NCI-H1436 (cell line): ENCODE results near the gene DALRD3.
A peak's percentile ranks its signal among the peaks of the same experiment; 100 is the strongest.
"Not testable (repeated sequence)": the region's sequence is repeated elsewhere in the genome, so short reads cannot be mapped to it uniquely, and the experiment has no call there.

Experiments
- DNase-seq: peaks from one replicate; lab custom pipeline; 2025; lab: John Stamatoyannopoulos, UW

DALRD3 gene

DNA sequence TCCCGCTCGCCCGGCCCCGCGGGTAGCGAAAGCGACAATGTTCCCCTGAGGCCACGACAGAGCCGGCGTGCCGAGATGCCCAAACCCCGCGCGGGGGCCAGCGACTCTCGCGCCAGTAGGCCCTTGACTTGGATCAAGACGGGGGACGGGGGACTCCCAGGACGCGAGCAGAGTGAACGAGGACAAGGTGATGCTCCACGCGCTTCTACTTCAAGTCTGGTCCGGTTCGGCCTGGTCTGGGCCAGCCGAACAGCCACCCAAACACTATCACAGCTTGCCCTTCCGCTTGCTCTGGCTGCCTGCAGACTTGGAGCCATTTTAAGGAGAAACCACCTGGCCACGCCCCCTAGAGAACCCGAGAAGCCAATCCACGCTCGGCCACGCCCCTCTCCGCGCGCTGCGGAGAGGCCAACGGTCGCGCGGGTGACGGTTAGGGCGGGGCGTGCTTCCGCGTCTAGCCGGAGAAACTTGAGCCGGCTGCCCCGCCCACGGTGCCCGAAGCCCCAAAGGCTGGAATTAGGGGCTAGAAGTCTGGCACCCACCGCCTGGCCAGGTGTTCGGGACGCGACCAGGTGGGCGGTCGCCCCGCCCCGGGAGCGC lies 2.9 kb upstream of the DALRD3 start:
- peak; percentile 94 for DNase-seq

DNA sequence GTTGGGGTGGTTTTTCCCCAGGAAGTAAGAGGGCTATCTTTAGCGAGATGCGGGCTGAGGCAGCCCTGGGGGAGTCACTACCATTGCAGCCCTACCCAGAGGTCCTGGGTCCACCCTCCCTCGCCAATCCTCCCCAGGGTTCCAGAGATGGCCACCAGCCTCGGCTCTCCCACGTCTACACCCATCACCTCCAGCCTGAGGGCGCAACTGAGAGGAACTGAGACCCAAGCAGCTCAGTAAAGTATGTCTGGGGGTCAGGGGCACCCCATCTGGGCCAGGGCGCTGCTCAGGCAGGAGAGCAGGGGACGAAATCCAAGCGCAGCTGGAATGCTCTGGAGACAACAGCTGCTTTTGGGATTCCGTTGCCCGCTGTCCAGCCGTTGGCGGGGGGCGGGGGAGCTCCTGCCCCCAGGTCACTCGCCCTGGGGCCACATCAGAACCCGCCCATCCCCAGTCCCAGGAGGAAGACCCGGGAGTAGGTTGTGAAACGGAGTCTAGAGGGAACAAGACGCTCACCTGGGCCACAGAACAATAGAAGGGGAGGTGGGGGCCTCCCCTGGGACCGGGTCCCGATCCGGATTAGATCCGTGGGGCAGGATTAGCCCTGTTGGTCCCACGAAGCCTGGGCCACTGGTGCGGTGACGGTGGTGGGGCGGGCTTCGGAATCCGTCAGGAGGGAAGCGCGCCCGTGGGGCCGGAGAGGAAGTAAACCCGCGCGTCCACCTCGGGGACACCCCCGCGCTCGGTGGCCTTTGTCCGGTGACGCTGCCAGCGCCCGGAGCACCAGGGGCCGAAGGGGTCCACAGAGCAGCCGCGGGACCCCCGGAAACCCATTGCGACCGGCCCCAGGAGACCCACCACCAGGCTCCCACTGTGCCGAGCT lies 2.2 kb upstream of the DALRD3 start:
- no peak for DNase-seq

DNA sequence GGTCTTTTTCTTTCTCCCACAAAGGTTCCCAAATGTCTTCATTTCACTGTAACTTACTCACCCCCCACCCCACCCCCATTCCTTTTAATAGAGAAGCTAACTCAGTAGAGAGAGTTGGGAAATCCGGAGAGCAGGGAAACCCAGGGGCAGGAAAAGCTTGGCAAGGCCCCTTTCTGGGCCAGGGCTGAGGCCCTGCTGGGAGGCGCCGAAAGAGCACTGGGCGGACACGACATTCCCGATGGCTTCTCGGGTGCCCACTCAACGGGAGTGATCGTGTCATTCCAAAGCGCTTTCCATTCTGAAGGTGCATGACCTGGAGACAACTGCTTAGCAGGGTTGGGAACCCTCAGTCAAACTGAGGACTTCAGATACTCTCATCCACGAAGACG lies 1.6 kb upstream of the DALRD3 start:
- no peak for DNase-seq

DNA sequence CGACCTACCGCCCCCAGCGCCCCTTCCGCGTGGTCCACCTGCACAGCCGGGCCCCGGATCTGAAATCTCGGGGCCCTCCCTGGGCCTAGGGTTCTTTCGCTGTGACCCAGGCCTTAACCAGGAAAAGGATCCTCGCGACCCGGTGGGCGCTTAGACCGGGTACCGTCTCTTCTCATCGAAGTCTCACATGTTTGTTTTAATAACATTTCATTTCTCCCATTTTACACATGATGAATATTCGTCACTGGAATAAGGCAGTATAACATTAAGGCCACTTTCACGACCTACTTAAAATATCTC lies 277 bp upstream of the DALRD3 start:
- DNase-seq, result no peak

DNA sequence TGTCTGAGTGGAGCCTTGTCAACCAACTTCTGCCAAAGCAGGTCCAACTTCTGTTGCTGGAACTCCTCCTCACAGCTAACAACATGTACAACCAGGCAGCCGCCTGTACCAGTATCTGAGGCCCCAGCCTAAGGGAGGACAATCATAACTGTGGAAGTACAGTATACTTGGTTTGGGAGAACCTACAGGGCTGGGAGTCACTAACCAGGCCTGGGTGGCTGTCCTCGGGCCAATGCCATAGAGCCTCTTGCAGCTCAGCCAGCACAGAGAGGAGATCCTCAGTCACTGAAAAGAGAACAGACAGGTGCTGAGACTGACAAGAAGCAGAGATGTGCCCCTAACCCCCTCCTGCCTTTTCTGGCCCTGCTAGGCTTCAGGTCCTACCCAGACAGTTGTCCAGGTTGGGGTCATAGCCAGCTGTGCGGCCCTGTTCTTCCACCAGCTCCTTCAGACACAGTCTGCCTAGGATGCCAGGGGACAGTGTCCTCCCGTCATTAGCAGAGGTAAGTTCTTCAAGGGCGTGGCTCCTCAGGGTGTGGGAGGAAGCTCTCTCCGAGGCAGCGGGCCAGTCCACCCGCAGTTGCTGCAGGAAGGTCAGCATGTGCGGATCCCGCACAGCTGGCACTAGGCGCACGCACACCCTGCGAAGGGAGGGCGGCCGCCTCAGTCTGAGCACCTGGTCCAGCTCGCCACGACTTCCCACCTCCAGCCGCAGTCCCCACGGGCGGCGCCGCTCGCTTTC lies 980 bp downstream of the DALRD3 start:
- DNase-seq, result no peak

DNA sequence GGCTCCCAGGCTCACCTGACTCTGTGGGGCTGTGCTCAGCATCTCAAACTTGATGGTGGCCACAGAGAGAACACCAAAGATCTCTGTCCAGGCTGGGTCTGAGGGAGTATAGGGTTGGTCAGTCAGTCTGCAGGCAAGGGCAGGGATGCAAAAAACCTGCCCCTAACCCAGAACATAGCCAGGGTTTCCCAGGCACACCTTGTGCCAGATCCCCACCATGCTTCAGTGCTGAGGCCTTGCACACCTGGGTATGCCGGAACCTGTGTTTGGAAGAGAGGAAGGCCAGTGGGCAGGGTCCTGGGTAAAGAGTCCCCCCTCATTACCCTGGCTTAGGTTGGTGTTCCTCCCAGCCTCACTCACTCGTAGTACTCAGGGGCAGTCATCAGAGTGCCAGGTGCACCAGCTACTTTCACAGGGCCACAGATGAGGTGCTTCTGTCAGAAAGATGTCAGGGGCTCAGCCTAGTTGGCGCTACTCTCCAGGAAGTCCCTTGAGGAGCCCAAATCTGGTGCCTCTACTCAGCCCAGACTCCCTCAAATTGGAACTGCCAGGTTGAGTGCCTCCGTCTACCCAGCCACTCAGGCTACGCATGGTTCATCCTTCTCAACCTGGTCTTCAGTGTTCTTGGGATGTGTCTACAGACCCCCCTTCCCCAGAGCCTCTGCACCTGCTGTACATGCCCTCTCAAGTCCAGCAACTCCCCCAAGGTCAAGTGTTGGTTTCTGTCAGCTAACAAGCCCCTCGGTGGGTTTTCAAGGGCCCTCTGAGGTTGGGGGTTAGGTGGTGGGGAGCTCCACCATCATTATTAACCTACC lies 1.8 kb downstream of the DALRD3 start:
- no peak for DNase-seq

DNA sequence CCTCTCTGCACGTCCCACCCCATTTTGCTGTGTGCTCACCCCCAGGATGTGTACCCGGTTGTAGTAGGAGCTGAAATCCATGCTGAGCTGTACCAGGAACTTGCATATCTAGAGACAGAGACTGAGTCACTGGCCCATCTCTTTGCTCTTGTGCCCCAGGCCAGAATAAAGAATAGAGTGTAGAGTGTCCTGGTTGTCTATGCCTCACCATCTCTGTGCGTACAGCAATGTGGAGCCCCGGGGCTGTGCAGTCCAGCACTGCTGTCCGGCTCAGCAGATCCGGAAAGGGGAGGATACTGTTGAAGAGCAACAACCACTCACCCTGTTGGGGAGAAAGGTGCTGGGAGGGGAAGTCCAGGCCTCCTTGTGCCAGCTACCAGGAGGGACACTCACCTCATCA lies 2.6 kb downstream of the DALRD3 start:
- DNase-seq, result no peak

DNA sequence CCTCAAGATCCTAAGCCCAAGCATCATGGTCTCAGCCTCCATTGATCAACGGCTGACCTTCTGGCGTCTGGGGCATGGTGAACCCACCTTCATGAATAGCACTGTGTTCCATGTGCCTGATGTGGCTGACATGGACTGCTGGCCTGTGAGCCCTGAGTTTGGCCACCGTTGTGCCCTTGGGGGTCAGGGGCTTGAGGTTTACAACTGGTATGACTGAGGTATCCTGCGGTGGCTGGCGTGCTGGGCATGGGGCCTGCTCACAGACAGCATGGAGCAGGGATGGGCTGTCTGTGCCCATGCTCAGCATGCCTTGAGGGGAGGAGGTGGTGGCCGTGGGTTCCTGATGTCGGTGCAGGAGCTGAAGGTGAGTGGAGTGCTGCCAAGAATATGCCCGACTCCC lies 3.3 kb downstream of the DALRD3 start:
- DNase-seq, result no peak

DNA sequence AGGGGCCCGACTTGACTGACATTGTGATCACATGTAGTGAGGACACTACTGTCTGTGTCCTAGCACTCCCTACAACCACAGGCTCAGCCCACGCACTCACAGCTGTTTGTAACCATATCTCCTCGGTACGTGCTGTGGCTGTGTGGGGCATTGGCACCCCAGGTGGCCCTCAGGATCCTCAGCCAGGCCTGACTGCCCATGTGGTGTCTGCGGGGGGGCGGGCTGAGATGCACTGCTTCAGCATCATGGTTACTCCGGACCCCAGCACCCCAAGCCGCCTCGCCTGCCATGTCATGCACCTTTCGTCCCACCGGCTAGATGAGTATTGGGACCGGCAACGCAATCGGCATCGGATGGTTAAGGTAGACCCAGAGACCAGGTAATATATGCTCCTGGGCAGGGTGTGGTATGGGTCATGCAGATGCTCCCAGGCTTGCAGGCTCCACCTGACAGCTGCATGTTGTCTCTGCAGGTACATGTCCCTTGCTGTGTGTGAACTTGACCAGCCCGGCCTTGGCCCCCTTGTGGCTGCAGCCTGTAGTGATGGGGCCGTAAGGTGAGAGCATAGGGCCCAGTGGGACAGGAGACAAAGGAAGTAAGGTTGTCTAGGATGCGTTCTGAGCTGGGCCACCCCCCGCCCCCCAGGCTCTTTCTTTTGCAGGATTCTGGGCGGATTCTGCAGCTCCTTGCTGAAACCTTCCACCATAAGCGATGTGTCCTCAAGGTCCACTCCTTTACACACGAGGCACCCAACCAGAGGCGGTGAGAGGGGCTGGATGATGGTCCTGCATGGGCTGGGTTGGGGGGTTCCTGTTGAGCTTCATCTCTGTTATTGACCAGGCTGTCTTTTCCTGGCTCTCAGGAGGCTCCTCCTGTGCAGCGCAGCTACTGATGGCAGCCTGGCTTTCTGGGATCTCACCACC lies 4.4 kb downstream of the DALRD3 start:
- DNase-seq, result no peak

DNA sequence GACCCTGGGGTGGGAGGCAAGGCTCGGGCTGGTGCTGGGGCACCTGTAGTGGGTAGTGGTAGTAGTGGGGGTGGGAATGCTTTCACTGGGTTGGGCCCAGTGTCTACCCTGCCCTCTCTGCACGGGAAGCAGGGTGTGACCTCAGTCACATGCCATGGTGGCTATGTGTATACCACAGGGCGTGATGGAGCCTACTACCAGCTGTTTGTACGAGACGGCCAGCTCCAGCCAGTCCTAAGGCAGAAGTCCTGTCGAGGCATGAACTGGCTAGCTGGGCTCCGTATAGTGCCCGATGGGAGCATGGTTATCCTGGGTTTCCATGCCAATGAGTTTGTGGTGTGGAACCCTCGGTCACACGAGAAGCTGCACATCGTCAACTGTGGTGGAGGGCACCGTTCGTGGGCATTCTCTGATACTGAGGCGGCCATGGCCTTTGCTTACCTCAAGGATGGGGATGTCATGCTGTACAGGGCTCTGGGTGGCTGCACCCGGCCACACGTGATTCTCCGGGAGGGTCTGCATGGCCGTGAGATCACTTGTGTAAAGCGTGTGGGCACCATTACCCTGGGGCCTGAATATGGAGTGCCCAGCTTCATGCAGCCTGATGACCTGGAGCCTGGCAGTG lies 5.2 kb downstream of the DALRD3 start:
- DNase-seq, result no peak

DNA sequence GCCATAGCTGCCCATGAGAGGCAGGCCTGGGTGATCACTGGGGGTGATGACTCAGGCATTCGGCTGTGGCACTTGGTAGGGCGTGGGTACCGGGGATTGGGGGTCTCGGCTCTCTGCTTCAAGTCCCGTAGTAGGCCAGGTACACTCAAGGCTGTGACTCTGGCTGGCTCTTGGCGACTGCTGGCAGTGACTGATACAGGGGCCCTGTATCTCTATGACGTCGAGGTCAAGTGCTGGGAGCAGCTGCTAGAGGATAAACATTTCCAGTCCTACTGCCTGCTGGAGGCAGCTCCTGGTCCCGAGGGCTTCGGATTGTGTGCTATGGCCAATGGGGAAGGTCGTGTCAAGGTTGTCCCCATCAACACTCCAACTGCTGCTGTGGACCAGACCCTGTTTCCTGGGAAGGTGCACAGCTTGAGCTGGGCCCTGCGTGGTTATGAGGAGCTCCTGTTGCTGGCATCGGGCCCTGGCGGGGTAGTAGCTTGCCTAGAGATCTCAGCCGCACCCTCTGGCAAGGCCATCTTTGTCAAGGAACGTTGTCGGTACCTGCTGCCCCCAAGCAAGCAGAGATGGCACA lies 5.9 kb downstream of the DALRD3 start:
- DNase-seq, result no peak

DNA sequence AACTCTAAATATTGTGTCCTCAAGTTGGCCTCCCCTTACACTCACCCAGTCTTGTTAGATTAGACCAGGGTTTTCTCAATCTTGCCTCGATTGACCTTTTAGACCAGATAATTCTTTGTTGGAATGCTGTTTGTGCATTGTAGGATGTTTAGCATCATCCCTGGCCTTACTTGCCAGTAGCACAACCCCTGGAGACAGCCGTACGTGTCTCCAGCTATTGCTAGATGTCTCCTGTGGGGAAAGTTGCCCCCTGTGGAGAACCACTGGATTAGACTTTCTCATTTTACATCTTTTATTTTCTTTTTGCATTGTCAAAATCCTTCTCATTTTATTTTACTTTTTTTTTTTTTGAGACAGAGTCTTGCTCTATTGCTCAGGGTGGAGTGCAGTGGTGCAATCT lies 9.0 kb downstream of the DALRD3 start:
- no peak for DNase-seq

DNA sequence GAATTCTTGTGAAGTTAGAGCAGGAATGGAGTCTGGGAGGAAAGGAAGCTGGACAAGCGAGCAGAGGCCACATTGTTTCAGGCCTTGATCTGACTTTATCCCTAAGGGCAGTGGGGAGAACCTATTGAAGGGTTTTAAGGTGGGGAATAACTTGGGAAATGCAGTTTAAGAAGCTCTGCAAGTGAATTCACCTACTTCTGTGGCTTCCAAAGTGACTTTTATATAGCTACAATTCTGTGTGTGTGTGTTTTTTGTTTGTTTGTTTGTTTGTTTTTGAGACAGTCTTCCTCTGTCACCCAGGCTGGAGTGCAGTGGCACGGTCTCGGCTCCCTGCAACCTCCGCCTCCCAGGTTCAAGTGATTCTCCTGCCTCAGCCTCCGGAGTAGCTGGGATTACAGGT lies 9.8 kb downstream of the DALRD3 start:
- not testable (repeated sequence) for DNase-seq

DNA sequence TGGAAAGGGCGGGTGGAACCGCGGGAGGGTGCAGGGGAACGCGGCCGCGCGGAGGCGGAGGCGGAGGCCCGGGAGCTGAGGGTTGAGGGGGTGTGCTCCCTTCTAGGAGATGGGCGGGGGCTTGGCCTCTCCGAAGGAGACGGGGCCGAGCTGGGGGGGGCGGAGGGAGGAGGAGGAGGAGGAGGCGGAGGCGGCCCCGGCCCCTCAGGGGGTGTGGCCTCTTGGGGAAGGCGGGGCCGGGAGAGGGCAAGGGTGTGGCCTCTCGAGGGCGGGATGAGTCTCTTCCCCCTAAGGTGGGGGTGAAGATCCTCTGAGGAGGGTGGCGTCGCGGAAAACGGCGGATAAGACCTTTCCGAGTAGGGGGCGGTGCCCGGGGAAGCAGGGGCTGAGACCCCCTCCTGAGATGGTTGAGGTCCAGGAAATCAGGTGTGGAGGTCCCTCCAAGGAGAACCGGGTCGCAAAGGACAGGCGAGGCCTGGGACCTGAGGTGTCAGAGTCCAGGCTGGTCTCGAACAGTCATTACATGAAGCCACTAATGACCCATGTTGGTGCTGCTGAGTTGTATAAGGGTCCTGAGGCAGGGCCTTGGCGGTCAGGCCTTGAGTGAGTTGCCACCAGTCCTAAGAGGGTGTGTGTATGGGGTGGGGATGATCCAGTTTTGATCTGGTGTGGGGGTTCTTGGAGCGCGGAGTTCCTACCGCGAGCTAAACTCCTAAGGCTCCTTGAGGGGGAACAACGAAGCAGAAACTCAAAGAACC lies 10.4 kb downstream of the DALRD3 start:
- DNase-seq, result peak; percentile 78

DNA sequence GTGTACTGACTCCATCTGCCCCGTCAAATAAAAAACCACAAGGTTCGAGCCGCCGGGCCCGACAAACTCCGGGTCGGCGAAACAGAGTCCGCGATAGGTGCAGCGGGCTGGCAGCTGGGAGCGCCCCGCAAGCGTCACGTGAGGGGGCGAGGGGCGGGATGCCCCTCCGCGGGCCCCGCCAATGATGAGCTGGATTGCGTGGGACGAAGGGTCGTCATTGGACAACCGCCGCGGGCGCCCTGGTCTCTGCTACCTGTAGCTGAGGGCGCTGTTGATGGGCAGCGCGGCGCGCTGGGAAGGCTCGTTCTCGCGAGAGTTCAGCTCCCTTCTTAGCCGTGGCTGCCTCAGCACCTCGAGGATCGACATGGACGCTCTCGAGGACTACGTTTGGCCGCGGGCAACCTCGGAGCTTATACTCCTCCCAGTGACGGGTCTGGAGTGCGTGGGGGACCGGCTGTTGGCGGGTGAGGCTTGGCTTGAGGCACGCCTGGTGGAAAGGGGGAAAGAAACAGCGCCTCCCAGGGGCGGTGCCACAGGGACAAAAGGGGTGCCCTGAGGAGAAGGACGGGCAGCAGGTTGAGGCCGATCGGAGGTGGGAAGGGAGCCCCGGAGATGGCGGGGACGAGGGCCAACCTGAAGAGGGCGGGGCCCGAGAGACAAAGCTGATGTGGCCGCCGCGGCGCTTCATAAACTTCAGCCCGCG lies 11.2 kb downstream of the DALRD3 start, which contains the start of gene WDR6:
Gene WDR6 (plus strand): TSS at position 324 of the 703 bp plus-strand sequence. CDS start 41 bp downstream, at position 365.
- DNase-seq, result peak; percentile 87

DNA sequence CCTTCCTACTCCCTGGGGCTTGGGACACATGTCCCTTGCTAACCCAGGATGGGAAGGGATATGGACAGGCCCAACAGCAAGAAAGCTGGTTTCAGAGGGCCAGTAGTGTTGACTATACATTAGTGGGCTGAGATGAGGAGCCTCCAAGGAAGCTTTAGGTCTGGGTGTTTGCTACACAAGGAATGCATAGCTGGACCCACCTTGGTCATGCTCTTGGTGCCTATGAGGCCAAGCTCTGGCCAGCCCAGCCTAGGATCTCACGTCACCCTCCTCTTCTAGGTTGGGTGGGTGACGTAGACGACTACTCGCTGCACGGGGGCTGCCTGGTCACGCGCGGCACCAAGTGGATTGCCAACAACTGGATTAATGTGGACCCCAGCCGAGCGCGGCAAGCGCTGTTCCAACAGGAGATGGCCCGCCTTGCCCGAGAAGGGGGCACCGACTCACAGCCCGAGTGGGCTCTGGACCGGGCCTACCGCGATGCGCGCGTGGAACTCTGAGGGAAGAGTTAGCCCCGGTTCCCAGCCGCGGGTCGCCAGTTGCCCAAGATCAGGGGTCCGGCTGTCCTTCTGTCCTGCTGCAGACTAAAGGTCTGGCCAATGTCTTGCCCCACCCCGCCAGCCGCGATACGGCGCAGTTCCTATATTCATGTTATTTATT lies 11.8 kb downstream of the DALRD3 start:
- no peak for DNase-seq

DNA sequence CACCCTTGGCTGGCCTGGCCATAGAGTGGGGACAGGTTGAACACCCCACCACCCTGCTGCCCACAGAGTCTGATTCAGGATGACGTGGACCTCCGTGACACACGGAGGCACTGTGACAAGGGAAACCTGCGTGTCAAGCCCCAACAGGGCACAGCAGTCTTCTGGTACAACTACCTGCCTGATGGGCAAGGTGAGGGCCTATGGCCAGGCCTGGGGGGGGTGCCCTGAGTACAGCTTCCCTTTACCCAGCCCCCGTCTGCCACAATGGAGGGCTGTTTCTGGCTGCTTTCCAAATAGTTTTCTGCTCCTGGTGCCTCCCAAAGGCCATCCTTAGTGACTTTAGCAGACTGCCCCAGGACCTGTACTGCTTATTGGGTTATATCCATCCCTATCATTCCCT lies 12.4 kb downstream of the DALRD3 start:
- DNase-seq, result no peak

DNA sequence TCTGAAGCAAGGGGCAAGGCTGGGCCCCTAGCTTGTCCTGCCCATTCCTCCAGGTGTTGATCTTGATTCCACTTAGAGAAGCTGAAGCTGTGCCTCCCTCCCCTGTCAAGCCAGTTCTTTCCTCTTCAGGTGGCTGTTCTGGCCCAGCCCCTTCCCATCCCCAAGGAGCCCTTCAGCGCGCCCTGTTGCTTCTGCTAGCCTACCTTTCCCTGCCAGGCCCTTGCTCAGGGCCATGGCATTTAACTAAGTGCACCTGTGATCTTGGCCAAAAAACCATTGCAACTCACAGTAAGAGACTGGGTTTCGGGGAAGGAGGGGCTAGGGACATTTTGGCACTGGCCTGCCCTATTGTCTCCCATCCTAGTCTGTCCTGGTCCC lies 13.1 kb downstream of the DALRD3 start:
- no peak for DNase-seq
